HG03521 (cell line): Measurements from ENCODE around the gene RALGPS1.

Source experiments
- ATAC-seq: cut with Tn5 transposase; IDR thresholded peaks from one replicate; pipeline ENCODE4 v1.9.1; 2021; ENCODE audit warnings: mild to moderate bottlenecking, moderate library complexity; ENCODE audit not compliant: unreplicated experiment

The RALGPS1 gene

DNA sequence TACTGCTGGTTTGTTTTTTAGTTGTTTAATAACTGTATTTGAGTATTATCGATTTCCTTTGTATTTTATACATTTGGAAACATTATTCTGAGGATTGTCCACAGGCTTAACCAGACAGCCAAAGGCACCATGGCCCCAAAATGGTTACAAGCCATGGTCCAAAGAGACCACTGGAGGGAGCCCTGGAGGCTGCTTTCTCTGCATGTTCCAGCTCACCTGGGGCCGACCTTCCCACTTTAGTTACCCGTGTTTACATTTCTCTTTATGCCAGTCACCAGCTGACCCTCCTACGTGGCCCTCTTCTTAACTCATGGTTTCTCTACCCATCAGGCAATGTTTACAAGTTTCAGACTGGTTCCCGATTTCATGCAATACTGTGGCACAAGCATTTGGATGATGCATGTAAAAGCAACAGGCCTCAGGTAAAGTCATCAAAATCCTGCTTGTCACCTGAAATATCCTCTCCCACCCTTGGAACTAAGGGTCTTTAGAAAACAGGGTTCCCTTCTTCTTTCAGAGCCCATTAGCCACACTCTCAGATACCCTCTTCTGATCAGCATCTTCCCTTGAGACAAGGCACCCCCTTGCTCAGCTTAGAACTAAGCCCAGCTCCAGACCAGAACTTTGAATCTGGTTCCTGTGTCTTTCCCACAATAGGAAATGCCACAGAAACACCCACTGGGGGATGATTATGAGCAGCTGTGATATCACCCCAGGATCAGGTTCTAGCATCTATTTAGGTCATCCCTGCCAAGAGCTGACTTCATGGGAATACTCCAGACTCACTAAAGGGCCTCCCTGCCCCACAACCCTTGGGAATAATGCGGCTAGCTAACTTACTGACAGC, 300.1 kb downstream of the RALGPS1 start:
- ATAC-seq, result no peak

DNA sequence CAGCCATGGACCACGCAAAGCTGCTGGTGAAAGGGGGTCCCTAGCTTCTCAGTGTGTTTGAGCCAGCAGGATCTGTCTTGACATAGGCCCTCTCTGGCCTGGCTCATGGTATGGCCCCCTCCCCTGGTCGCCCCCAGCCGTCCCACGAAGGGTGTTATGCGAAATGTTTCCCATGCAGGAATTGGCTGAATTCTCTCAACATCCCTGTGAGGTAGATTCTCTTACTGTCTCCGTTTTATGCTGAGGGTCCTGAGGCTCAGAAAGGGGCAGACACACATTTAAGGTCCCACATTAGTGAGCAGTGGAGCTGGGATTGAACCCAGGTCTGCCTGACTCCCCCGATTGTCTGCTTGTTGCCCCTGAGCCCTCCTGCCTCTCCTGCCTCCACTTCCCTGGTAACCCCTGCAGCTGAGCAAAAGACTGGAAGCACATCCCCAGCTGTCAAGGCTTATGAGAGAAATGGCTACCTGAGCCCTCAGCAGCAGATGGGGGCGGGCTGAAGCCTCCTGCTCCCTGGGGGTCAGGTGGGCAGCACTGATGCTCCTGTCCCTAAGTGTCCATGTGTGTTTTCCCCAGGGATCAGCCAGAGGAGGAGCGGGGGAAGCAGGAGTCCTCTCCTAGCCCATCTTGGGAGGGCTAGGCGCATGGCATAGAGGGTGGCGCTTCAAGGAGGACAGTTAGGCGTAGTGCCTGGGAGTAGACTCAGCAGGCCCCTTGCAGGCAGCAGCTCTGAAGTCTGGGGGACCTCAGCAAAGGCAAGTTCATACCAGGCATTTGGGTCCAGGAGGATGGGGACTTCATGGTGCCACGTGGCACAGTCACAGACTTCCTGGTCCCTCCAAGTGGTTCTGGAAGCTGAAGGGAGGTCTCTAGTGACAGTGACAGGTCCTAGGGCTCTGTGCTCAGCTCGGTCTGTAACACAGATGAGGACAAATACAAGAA, 301.0 kb downstream of the RALGPS1 start:
- ATAC-seq, result no peak

DNA sequence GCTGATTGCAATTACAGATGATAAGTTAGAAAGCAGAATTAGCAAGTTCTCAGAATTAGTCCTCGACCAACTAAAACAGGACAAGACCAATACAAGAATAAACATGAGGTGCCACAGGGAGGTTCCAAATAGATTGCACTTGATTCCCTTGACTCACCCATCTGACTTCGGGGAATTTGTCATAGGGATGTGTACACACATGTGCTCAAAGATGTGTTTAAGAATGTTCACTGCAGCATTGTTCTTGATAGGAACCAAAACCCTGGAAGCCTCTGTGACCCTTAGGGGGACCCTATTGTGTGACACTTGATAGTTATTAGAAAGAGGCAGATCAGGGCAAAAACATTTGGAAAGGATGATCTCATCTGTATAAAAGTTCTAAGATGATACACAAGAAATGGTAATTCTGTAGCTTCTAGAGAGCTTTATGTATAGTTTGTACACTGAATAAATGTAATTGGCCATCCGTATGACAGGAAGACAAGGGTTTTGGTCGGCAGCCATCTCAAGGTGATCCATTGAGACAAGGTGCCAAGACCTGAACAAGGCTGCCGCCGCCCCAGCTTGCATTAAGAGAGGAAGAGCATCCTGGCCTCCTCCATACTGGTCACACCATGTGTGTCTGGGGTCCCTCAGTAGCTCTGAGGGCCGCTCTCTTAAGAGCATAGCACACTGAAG, 301.8 kb downstream of the RALGPS1 start:
- no peak for ATAC-seq

DNA sequence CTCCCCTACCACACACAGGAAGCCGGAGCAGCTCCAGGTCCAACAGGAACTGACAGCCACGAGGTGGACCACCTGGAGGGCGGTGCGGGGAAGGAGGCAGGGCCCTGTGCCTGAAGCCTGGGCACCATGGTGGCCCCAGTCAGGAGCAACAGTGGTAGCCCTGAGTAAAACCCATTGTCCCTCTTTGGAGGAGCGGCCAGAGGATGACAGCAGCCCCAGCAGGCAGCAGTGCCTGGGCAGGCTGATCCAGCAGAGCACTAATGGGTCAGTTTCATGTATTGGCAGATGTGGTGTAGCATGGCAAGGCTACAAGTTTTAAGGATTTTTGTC, 302.3 kb downstream of the RALGPS1 start:
- no peak for ATAC-seq

- ATAC-seq, result no peak
Observed at GRCh38 chr9:127218818-127219217, 304.2 kb downstream of the RALGPS1 start.

DNA sequence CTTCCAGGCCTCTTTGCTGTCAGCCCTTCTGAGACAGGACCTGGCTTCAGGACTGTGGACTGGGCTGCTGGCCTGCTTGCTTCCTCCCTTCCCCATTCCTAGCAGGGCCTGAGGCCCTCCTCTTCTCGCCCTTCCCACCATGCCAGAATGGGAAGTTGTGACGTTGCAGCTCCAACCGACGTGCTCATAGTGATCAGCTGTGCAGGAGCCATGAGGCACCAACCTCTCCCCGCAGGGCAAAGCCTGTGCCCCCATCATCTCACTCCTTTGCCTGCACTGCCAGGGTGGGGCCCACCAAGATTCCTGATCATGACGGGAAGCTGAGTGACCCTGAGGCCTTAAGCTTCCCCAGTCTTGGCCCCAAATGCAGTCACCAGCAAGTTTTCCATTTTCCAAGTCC, 304.9 kb downstream of the RALGPS1 start:
- ATAC-seq, result no peak

DNA sequence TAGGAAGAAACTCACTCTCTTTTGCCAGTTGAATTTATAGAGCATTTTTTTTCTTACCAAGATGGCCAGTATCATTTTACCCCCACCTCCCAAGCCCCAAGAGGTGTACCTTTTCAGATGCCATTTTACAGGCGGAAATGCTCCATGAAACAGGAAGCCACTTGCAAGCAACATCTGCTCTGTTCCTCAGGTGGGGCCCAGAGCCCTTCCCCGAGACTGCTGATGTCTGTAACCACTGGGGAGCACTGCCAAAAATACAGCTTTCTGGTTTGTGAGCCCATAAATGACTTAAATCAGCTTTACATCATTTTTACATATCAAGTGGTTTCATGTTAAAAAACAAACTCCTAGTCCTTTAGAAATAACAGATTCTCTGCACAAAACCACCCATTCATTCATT, 307.1 kb downstream of the RALGPS1 start:
- no peak for ATAC-seq

GRCh38 chr9:127222388-127223095, 308.0 kb downstream of the RALGPS1 start:
- no peak for ATAC-seq

- no peak for ATAC-seq
Observed at GRCh38 chr9:127223266-127223665, 308.7 kb downstream of the RALGPS1 start.

- ATAC-seq, result no peak
Observed at GRCh38 chr9:127223810-127224177, 309.2 kb downstream of the RALGPS1 start.

DNA sequence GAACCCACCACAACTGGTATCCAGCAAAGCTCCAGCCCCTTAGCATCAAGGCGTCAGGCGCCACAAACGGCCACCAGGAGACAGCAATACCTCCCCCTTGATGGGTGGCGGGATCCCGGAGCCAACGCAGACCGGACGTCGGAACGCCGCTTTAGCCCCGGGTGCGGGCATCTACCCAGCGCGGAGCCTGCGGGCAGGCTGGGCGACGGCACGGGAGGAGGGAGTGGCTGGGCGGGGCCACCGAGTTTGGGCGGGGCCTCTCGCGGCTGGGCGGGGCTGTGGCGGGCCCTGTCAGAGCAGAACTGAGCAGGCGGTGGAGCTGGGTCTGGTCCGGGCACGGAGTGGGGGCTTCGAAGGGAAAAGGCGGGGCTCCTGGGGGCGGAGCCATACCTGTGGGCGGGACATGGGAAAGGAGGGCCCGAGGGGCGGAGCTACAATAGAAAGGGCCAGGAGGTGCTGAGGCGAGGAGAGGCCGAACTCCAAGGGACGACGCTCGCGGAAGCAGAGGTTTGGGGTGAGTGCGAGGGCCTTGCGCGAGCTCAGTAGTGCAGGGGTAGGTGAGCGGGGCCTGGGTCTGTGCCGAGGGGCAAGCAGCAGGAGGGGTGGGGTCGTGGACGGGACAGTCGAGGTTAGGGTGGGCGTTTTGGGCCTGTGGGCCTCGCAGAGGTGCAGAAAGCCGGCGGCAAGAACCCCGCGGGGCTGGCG, 309.7 kb downstream of the RALGPS1 start:
- ATAC-seq, result peak; percentile 55

DNA sequence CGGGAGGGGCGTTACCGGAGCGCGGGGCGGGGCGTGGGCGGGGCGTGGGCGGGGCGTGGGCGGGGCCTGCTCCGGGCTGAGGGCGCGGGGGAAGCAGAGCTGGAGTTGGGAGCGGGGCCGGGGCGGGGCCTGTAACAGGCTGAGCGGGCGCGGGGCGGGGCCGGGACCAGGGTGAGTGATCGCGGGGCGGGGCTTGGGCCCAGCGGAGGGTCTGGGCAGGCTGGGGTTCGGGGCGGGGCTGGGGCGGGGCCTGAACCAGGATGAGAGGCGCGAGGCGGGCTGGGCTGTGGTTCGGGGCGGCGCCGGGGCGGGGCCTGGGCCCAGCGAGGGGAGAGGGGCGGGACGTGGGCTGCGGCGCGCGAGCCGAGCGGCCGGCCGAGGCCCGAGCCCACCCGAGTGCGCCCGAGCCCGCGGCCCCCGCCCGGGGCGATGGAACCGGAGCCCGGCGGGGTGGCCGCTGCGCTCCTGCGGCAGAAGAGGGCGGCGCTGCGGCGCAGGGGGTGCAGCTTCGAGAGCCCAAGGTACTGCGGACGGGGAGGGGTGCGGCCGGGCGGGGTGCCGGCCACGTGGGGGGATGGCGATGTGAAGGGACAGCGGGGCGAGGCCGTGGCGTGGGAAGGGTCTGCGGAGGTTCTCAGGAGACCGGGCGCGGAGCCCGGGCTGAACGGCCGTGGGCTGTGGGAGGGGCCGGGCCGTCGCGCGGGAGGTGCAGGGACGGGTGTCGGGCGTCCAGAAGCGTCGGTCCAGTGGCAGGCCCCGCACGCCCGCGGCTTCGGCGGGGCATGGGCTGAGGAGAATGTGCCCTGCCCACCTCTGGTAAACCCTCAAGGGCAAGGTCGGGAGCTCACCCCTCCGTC, 310.5 kb downstream of the RALGPS1 start:
- ATAC-seq, result peak; percentile 45

- no peak for ATAC-seq
Observed at GRCh38 chr9:127225801-127226625, 311.4 kb downstream of the RALGPS1 start.

DNA sequence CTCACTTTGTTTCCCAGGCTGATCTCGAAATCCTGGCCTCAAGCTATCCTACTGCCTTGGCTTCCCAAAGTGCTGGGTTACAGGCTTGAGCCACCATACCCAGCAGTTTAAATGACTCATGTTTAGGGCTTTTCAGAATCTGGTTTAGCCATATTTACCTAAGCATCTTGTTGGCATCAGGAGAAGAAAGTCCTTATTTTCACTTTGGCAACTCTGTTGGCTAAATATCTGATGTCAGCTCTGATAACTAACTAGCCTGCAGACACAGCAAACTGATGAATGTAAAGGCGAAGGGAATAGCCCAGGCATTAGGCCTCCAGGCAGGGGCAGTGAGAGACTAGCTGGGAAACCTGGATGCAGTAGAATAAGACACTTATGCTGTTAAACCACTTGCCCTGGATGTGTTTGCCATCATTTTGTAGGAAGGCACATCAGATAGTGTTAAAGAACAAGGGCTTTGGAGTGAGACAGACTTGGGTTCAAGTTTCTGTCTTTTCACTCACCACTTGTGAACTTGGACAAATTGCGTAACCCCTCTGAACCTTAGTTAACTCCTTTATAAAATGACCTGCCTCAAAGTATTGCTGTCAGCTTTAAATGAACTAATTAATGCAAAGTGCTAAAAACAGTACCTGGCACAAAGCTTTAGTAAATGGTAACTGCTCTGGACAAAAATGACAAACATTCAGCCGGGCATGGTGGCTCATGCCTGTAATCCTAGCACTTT, 315.3 kb downstream of the RALGPS1 start:
- no peak for ATAC-seq

GRCh38 chr9:127231666-127232065, 317.1 kb downstream of the RALGPS1 start:
- no peak for ATAC-seq

- no peak for ATAC-seq
Observed at GRCh38 chr9:127232833-127233549, 318.4 kb downstream of the RALGPS1 start.

DNA sequence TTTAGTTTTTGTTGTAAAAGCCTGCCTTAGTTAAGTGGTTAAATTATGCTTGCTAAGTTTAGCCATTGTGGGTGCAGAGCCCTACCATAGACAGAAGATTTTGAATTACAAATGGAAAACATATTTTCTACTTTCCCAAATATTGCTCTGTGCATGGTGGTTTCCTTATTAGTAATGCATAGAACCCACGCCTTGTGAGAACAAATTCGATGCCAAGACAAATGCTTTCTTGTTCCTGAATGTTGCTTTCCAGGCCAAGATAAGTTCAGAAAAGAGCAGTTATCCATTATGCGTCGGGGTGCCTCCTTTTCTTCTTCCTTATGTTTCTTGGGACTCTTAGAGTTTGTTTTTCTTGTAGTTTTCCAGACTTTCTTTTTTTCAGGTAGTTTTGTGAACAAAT, 319.0 kb downstream of the RALGPS1 start:
- ATAC-seq, result no peak
